ENCODE results near the gene SMTNL2.

Gene SMTNL2

DNA sequence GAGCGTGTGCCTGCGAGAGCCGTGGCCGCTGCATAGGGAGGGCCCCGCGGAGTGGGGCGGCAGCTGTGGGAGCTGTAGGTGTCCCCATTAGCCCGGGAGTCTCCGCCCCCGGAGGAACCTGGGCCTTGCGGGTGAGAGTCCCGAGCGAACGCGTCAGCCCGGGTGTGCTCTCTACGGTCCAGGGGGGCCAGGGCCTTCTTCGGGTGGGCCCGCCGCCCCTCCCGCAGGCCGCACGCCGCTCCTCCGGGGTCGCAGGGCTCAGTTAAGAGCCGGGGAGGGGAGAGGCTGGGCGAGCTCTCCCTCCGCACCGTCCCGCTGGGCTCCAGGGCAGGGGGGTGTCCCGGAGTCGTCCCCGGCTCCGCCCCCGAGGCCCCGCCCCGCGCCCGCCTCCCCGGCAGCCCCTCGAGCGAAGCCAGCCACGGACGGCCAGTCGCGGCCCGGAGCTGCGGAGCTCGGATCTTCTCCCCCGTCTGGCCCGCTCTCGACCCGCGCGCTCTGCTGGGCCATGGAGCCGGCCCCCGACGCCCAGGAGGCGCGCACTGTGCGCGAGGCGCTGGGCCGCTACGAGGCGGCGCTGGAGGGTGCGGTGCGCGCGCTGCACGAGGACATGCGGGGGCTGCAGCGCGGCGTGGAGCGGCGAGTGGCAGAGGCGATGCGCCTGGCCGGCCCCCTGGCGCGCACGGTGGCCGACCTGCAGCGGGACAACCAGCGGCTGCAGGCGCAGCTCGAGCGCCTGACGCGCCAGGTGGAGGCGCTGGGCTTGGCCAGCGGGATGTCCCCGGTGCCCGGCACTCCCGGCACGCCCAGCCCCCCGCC lies at the start of gene SMTNL2:
Gene SMTNL2, plus strand, starts transcription at position 429 of the 816 bp plus-strand sequence. Its CDS starts 77 bp downstream, at position 506.
- peak; percentile 28 for DNase-seq

DNA sequence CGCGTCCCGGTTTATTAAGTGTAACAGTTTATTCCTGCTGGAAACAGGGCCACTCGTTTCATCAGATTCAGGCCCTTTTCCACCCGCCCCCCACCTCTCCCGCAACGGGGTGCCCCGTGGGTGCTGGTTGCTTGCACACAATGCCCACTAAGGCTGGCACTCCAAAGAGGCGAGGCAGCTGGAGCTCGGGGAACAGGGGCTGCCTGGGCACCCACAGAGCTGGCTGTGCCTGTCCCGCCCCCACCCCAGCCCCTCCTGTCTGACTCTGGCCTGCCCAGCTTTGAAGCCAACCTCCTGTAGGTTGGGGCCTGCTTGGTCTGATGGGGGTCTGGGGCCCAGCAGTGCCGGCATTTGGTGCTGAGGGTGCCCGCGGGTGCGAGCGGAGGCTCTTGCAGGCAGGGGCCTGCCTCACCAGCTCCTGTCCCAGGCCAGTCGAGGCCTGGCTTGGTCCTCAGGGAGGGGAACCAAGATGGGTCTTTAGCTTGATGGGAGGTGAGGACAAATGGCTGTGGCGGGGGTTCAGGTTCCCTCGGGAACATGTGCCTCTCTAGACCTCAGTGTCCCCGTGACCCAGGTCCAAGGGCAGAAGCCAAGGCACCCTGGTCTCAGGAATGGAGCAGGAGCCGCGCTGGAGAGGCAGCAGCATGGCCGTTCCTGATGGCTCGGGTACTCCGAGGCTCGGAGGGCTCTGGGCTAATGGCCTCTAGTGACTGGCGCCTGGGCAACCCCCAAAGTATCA lies 49.2 kb upstream of the SMTNL2 start:
- no peak for DNase-seq

DNA sequence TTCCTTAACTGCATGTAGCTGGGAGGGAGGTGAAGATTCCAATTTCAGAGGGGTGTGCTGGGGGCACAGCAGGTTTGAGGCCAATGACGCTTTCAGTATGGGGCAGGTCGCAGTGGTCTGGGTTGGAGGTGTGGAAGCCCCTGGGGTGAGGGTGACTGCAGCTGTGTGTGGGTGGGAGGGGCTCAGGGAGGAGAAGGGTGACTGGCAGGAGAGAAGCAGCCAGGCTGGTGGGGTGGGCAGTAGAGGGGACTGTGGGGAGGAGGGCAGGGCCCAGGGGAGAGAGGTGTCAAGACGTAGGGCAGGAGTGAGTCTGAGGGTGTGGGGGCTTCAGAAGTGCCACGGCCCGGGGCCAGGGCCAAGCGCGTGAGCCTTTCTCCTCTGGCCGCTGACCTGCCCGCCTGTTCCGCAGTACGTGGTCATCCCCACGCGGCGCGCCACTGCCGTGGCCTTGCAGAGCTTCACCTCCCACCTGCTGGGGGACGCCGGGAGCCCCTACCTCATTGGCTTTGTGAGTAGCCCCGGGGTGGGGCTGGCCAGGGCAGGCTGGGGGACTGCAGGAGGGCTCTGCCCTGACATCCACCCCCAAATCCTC lies 48.6 kb upstream of the SMTNL2 start:
- DNase-seq, result no peak

DNA sequence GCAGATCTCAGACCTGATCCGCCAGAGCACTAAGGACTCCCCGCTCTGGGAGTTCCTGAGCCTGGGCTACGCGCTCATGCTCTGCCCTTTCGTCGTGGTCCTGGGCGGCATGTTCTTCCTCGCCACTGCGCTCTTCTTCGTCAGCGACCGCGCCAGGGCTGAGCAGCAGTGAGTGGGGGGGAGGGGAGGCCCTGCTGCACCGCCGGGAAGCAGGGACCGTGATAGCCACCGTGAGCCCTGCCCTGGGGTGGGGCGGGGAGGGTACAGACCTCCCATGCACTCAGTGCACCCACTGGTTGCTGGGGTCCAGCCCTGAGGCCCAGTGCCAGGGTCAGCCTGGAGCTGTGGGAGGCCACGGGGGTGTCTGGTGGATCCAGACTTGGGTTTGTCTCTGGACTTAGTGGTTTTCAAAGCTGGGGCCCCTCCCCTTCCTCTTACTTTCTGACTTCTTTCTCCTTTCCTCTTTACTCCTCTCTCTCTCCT lies 48.0 kb upstream of the SMTNL2 start:
- DNase-seq, result no peak

DNA sequence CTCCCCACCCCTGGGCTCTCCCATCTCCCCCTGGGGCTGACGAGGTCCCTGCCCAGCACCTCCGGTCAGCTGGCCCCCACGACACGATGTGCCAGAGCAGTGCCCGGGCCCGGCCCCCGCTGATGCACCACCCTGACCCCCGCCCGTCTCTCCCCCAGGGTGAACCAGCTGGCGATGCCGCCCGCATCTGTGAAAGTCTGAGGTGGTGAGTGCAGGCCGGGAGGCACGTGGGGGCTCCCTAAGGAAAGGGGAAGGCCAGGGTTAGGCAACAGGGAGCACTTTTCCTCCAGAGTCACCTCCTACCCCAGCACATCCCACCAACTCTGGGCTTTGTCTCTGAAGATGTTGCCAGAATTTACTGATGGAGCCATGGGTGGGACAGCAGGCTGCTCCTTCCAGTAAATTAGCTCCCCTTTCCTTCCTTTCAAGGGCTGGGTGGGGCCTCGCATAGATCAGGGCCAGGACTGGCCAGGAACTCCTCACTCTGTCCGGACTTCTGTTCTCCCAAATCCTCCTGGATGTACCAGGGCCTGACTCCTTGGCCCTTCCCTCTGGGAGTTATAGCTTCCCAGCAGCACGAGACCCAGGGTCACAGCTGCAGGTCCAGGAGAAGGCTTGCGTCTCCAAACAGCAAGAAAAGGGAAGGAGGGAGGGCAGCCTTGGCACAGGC lies 47.5 kb upstream of the SMTNL2 start:
- DNase-seq, result no peak

DNA sequence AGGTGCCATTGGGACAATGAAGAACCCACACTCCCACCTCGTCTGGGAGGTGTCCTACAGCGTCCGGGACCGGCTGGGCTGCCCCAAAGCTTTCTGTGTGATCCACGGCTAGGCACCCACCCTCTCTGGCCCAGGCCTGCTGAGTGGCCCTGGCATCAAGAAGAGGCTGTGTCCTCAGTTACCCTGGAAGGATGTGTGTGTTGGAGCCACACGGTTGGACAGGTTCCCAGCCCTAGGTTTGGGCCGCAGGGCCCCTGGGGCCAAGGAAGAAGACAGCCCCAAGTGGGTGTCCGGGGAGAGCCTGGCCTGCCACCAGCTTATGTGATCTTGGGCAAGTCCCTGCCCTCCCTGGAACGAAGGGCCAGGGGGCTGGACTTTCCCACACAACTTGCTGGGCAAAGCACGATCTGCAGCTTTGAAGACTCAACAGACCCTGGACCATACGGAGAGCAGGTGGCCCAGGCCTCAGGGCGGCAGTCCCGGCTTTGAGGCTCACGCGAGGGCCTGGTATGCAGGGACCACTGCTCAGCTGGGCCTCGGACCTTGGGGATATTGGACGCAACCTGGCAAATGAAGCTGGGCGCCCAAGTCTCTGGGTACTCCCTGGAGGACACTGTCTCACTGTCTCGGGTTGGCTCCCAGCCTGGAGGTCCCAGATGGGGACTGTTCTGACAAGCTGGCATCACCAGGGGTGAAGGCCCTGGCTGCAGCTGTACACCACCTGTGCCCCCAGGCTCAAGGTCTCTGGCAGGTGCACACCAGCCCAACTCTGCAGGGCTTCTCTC lies 46.7 kb upstream of the SMTNL2 start:
- no peak for DNase-seq

DNA sequence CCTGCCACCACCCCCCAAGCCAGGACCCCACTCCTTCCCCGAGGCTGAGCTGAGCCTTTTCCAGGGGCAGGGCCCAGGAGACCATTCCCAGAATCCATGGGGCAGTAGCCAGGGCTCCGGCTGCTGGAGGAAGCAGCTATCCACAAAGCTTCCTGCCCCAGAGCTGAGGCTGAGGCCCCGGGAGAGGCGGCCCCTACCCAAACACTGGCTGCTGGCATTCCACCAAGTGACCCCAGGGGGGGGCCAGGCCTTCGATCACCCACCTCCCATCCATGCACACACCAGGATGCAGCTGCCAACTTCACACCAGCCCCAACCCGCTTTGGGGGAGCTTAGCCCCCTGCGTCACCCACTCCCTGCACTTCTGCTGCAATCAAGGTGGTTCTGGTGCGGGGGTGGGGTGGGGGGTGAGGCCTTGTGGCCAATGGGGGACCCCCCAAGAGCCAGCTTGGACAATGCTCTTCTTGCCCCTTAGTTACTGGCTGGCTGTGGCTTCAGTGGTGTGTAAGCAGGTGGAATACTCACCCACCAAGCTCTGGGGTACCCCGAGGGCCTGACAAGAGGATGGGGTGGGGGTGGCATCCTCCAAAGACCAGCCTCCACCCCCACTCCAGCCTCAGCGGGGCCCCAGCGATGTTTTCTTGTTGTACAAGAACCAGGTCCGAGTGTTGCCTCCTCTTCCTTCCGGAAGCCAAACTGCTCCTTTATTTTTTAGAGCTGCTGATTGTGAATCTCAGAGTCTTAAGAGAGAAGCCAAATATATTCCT lies 45.9 kb upstream of the SMTNL2 start:
- DNase-seq, result no peak

DNA sequence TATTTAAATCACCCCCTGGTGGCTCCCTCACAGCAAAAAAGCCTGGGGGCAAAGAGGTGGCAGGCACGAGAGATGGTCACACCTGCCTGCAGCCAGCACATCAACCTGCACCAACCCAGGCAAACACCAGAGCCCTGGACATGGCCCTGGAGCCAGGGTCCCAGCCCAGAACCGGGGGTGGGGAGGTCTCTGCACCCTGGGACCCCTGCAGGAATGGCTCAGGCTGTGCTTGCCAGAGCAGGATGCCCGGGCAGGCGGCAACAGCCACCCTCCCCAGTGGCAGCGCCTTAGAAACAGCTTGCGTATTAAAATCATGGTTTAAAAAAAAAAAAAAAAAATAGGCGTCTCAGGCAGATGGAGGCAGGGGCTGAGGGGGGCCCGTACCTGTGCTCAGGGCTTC lies 45.3 kb upstream of the SMTNL2 start:
- no peak for DNase-seq

DNA sequence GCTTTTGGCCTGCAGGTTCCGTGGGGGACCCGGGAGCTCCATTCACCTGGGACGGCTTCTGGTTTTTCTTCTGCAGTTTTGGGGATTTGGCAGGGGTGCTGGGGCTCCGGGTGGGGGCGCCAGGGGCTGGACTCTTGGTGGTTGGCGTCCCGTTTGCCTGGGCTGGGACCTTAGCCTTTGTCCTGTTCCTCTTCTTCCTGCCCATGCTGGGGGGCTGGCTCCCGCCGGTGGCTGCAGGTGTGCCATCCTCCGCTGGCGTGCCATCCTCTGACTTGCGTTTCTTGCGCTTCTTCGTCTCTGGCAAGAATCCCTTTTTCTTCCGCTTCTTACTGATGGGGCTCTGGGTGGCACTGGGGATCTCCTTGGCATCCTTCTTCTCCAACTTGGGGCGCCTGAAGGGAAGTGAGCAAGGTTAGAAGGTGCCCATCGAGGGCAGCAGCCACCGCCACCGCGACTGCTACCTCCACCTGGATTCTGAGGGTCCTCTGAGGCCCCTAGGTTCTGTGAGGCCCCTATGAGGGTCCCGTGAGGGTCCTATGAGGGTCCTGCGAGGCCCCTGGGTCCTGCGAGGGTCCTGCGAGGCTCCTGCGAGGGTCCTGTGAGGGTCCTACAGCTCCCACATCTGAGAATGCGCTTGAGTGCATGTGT lies 44.6 kb upstream of the SMTNL2 start:
- no peak for DNase-seq

DNA sequence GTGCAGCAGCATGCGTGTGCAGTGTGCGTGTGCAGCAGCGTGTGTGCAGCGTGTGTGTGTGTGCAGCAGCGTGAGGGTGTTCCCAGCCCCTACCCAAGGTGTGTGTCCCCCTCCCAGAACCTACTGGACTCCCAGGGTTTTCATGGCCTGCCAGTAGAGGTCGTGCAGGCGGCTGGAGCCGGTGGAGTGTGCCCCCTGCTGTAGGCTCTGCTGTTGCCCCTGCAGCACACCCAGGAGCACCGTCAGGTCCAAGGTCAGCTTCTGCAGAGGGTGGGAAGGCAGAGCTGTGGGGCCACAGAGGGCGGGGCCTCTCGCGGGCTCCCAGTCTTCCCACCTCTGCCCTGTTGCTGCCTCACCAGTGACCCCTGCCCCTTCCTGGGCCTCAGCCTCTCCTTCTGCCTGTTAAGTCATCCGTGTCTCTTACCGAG lies 44.1 kb upstream of the SMTNL2 start:
- no peak for DNase-seq

DNA sequence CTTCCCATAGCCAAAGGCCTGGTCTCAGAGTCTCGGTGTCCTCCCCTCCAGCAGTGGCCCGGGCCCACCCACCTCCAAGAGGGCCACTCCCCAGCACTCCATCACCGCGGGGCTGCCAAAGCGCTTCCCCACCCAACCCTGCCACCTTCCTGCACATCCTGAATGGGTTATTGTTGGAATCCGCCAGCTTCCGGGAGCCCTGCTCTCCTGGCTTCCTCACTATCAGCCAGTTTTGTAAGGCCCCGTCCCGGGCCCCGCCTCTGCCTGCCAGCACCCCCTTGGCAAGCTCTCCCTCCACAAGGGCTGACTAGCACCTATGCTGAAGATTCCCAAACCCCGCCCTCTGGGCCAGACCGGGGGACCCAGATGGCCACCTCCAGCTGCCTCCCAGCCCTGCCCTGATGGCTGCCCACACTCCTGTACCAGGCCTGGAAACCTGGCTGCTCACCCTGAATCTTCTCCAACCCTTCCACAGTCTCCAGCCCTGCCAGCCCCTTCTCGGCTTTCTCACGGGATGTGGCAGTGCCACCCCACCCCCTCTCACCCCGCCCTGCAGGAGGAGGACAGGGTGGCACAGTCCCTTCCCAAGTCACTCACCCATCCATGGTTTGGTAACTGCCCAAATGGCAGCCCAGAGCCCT lies 43.5 kb upstream of the SMTNL2 start:
- no peak for DNase-seq

DNA sequence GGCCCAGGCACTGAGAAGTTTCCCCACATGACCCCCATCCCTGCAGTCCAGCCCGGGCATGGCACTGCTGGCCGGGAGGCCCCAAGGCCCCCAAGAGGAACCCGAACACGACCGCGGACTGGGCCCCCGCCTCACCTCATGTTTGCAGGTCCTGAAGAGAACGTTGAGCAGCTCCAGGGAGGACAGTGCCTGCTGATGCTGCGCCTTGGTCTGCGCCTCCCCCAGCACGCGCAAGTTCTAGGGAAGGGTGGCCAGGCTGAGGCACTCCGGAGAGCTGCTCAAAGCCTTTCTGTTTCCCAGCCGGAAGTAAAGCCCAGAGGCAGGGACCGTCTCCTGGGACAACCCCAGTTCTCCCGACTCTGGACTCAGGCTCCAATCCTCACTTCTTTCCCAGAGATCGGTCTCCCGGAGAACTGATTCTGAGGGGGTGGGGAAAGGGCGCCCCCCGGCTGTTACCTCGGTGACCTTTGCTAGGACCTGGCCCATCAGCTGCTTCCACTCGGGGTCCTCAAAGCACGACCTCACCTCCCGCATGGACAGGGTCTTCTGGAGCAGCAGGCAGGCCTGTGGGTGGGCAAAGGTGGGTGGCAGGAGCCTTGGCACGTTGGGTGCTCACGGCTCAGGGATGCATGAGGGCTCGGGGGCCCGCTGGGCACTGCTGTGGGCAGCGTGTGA lies 42.9 kb upstream of the SMTNL2 start:
- no peak for DNase-seq

DNA sequence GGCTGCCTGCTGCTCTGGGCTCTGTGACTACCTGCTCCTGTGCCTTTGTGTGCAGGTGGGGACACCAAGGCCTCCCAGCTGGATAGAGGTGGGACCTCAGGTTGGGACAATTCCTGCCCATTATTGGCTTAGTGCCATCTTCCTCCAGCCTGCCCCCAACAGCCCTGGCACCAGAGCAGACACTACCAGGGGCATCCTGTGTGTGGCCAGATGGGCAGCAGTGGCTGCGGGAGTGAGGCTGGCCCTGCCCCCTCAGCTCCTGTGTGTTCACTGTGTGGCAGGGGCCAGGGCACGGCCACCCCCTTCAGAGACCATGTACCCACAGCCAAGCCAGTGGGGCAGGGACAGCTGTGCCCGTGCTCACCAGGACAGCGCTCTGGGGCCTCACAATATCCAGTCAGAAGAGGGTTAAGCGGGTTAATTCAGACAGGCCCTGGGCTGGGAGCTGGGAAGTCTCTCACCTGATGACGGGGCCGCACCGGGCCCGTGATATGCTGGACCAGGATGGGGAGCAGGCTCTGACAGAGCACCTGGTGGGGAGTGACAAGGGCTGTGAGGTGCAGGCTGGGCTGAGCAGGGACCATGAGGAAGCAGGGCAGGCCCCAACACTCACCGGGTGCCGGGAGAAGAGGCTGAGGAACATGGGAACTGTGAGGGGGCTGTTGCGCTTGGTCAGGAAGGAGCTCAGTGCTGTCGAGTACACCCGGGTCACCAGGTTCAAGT lies 42.2 kb upstream of the SMTNL2 start:
- DNase-seq, result no peak

DNA sequence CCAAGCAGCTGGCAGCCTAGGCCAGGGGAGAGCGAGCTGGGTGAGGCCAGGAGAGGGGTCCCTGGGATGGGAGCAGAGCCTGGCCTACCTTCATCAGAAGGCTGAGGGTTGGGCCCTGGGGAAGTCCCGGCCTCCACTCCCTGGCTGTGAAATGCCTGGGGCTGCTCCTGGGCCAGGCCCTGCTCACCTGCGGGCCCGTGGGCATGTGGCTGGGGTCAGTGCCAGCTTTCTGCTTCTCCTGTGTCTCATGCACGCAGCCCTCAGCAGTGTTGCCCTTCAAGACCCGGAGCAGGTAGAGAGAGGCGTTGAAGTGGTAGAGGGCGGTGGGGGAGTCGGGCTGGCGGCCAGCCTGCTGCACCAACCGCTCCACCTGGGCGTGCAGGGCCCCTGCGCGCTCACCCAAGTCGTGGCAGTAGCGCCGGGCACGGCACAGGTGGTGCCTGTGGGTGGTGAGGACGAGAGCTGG lies 41.6 kb upstream of the SMTNL2 start:
- no peak for DNase-seq

DNA sequence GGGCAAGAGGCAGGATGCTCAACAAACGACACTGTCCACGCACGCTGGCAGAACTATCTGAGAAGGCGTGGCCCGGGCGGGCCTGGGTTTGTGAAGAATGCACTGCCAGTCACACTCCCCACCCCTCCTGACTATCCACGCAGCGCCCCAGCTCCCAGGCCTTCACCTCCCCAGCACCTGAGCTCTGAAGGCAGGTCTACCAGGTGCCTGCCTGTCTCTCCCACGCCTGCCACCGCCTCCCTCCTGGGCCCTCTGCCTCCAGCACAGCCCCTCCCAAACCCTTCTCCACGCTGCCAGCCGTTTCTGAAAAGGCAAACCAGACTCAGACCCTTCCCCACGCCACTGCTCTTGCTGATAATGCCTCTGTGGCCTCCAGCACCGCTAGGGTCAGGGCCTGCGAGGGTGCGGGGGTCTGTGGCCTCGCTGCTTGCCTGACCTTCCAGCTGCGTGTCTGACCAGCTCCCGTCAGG lies 40.7 kb upstream of the SMTNL2 start:
- no peak for DNase-seq

DNA sequence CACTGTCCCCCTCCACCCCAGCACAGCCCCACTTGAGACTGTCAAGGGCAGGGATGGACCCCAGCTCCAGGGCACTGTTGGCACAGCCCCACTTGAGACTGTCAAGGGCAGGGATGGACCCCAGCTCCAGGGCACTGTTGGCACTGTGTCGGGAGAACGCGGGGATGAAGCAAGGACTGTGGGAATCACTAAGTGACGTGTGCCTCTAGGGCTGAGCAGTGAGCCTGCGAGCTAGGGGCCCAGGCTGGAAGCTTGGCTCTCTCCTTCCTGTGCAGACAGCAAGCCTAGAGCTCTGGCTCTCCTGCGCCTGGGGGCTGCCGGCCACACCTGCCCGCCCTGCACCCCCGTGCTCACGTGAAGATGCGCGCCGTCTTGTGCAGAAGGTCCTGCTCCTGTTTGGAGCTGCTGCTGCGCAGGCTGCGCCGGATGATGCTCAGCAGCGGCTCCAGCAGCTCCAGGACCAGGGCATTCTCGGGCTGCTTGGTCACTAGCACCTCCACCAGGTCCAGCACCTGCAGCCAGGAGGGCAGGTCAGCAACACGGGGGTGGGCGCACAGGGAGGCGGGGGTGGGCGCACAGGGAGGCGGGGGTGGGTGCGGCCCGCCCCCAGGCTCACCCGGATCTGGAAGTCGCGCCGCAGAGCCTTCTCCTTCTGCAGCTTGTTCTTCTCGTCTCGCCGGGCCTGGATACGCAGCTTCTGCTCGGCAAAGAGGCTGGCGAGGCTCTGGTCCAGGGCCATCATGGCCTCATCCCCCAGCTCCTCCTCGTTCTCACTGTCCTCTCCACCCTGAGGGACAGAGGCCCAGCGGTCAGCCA lies 40.0 kb upstream of the SMTNL2 start:
- no peak for DNase-seq

DNA sequence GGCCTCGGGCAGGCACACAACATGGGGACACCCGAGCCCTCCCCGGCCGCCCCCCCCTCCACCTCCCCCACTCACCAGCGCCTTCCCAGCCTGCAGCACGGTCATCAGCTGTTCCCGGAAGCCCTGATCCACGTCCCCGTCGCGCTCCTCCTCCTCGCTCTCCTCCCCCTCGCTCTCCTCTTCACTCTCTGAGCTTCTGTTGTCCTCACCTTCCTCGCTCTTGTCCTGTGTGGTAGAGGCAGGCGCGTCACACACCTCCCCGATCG lies 39.4 kb upstream of the SMTNL2 start:
- no peak for DNase-seq

DNA sequence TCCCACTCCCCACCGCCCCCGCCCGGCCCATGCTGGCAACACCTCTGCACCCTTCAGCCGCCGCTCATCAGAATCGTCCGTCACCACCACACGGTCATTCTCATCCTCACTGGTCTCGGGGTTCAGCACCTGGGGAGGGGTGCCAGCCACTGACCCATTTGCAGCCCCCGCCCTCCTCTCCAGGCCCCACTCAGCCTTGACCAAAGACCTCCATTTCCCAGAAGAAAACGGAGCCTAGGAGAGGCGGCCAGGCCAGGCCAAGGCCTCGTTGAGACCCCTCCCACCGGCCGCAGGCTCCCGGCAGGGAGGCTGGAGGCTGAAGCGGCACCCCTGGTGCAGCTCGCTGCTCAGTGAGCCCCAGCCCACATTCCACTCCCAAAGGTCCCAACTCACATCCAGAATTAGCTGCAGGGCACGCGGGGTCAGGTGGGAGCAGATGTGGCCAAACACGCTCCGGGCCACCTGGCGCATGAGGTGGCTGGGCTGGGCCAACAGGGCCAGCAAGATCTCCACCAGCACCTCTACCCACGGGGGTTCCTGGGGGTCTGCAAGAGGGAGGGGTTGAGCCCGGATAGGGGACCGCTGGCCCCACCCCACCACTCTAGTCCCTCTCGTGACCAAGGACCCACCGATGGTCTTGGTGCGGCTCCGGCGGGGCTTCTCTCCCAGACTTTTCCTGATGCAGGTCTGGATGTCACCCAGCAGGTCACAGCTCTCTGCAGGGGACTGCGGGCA lies 38.9 kb upstream of the SMTNL2 start:
- DNase-seq, result no peak
